Psoas muscle (tissue), 8 donors: ENCODE measurements around the gene IDH3B. TPM values are rescaled to one million over a fixed set of nuclear protein-coding genes. Genes with fewer than 3 reads are reported as not detected.
"Not testable (repeated sequence)": the region's sequence is repeated elsewhere in the genome, so short reads cannot be mapped to it uniquely, and the experiment has no call there.

Source experiments
- ATAC-seq, 4 donors: fragments of 200-7000 bp; cut with Tn5 transposase; one replicate each; pipeline ENCODE4 v1.9.1; 2020; ENCODE audit warnings: moderate library complexity in 3 of 4, mild to moderate bottlenecking in 2 of 4
- DNase-seq, 2 donors: peaks; one replicate each; pipeline ENCODE4 v3.0.0-alpha.2; 2020
- H3K27ac ChIP-seq: fragments of 200-600 bp; one replicate; pipeline ENCODE4 v1.8.0; 2022
- H3K27me3 ChIP-seq, 3 donors: fragments of 200-600 bp in 1 of 3; one replicate each; pipeline versions ENCODE4 v1.6.1 to v1.8.0; 2013 to 2022; ENCODE audit warnings: low read length in 2 of 3, mild to moderate bottlenecking in 2 of 3, moderate library complexity in 1 of 3; ENCODE audit not compliant: insufficient read depth in 3 of 3
- H3K36me3 ChIP-seq, 2 donors: fragments of 200-600 bp in 1 of 2; one replicate each; pipeline versions ENCODE4 v1.6.1 to v1.8.0; 2013 to 2022; ENCODE audit warnings: low read depth in 1 of 2, mild to moderate bottlenecking in 1 of 2, moderate library complexity in 1 of 2; ENCODE audit not compliant: insufficient read depth in 1 of 2
- H3K4me1 ChIP-seq: fragments of 200-600 bp; one replicate; pipeline ENCODE4 v1.8.0; 2022
- H3K4me3 ChIP-seq: fragments of 200-600 bp; one replicate; pipeline ENCODE4 v1.8.0; 2022; ENCODE audit warnings: mild to moderate bottlenecking
- H3K9me3 ChIP-seq: fragments of 200-600 bp; one replicate; pipeline ENCODE4 v1.8.0; 2022
- WGBS, 3 donors: extraction: QIAGEN DNeasy Blood & Tissue Kit; methylation state at CpG; one replicate each; pipeline versions ENCODE4 v1.1.6 to v1.1.7; 2013; 5-methylcytosine and 5-hydroxymethylcytosine counted together
- intact Hi-C, 2 donors: fragments of 100-400 bp; cut with DNase I; formaldehyde crosslinking; loops; one replicate each; pipeline versions ENCODE4 v1.11.0 to v1.14.2; 2022
- polyA plus RNA-seq, 3 donors: library from polyadenylated mRNA; stranded (reverse); fragments of 200-250 nt; gene quantifications; one replicate each; pipeline ENCODE4 v1.2.3, GENCODE V29; 2013
- total RNA-seq, 4 donors: library from RNA; stranded (reverse); fragmentation: NEBNext Ultra II Directional in 2 of 4; extraction: Animal tissue kit (Norgen Biotek cat#: 25700) in 2 of 4; gene quantifications; one replicate each; pipeline versions ENCODE4 v1.2.1 to v1.2.4, GENCODE V29; 2021 to 2023
- TF ChIP-seq, protein P1 (sequence below): fragments of 200-600 bp; IDR thresholded peaks from one replicate; pipeline ENCODE4 v1.8.0; 2022; ENCODE audit warnings: antibody characterized with exemption
- donor health status: healthy with polysubstance abuse.
- donor health status: DM: no; HTN: no; CAD: no; lungs with moderate emphysema.
- donor health status: Bipolar disorder and iron deficiency.
- donor health status: healthy.
- donor health status: DM: yes; HTN: yes; CAD: no.
- donor health status: DM: no; HTN: no; CAD: no.
- donor health status: DM: no; HTN: no; CAD: no.
- donor health status: DM: yes; HTN: yes; CAD: no.

IDH3B gene
- total and polyA plus RNA-seq, 7 donors, result 58.8 to 262 (median 133) TPM

DNA sequence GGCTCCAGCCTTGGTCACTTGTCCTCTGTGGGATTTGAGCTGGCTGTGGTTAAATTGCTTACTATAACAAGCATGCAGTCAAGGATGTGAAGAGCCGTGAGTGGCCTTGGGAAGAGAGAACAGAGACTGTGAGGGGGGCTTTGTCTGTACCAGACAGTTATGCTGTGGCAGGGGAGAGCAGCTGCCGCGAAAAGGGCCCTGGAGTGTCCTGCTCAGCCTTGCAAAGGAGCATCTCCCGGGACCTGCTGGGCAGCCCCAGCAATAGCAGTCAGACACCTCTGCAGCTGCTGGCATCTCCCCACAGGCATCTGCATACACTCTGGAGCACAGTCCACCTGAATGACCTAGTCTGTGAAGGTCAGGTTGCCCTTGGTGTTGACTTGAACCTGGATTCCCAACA is 34.9 kb upstream of the IDH3B start:
- DNase-seq (no peak), ATAC-seq (no peak)
- TF ChIP-seq, protein P1, sequence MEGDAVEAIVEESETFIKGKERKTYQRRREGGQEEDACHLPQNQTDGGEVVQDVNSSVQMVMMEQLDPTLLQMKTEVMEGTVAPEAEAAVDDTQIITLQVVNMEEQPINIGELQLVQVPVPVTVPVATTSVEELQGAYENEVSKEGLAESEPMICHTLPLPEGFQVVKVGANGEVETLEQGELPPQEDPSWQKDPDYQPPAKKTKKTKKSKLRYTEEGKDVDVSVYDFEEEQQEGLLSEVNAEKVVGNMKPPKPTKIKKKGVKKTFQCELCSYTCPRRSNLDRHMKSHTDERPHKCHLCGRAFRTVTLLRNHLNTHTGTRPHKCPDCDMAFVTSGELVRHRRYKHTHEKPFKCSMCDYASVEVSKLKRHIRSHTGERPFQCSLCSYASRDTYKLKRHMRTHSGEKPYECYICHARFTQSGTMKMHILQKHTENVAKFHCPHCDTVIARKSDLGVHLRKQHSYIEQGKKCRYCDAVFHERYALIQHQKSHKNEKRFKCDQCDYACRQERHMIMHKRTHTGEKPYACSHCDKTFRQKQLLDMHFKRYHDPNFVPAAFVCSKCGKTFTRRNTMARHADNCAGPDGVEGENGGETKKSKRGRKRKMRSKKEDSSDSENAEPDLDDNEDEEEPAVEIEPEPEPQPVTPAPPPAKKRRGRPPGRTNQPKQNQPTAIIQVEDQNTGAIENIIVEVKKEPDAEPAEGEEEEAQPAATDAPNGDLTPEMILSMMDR, result no peak
- 52 to 57% (median 54%) methylated on average over 4 of the region's 4 CpGs for WGBS, 3 donors
- Histone ChIP-seq H3K4me3 (no peak overlapping the region), H3K4me1 (no peaks in the 10 kb centered on the region), H3K27ac (no peak overlapping the region), H3K9me3 (no peaks in the 10 kb centered on the region), H3K27me3 (peaks cover 0 to 41% (median 14%) of the 10 kb centered on the region in 3 donors), H3K36me3 (no peaks in the 10 kb centered on the region)
- intact Hi-C loops, result loop anchor here in 1 of 2 donors (10.0 kb wide), 1 partner anchor 156 kb away; no protein-coding TSS in a partner anchor

DNA sequence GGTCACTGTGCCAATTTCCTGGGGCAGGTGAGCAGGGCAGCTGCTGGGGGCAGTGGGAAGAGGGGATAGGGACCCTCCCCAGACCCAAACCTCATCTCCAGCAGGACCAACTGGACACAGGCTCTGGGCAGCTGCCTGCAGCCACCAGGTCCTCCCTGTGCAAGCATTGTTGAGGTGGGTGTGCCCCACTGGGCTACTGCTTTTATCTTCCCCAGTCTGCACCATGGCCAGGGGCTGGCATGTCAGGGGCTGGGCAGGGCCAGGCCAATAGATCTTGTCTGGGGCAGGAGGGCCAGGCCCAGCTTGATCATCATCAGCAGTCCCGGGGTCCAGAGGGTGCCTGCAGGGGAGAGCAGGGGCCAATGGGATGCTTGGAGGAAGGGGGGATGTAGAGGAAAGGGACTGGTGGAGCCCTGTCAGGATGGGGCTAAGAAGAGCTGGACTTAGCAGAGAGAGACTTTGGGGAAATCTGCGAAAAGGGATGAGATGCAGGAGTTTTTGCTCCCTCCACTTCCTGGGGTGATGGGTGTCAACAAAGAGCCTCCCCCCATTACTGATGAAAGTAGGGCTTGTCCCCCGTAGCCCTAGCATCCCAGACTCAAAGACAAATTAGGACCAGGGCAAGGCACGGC is 34.3 kb upstream of the IDH3B start:
- H3K36me3 ChIP-seq, result no peaks in the 10 kb centered on the region
- intact Hi-C loops, result loop anchor here in 1 of 2 donors (10.0 kb wide), 1 partner anchor 156 kb away; no protein-coding TSS in a partner anchor
- DNase-seq (no peak), ATAC-seq (no peak)
- no peak overlapping the region for H3K4me3 ChIP-seq
- peaks cover 0 to 47% (median 18%) of the 10 kb centered on the region in 3 donors for H3K27me3 ChIP-seq
- TF ChIP-seq, protein P1, result no peak
- 64 to 87% (median 79%) methylated on average over 4 of the region's 4 CpGs for WGBS, 3 donors
- no peak overlapping the region for H3K27ac ChIP-seq
- no peaks in the 10 kb centered on the region for H3K4me1 ChIP-seq
- no peaks in the 10 kb centered on the region for H3K9me3 ChIP-seq

DNA sequence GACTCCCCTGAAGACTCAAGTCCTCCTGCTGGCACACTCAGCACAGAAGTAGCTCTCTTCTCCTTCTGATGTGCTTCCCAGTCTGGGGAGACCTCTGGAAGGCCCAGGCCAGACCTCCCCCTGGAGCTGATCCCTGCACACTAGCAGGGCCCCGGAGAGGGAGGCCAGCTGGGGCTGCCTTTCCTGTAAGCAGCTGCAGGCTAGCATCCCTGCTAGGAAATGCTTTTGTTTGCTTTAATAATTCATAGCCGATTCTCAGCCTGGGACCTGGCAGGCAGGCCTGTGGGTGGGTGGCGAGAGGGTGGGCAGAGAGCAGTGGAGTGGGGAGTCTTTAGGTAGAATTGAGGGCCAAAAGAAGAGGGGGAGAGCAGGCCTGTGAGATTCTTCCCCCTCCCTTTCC is 33.8 kb upstream of the IDH3B start:
- no peak overlapping the region for H3K27ac ChIP-seq
- no peaks in the 10 kb centered on the region for H3K9me3 ChIP-seq
- H3K4me3 ChIP-seq, result no peak overlapping the region
- H3K27me3 ChIP-seq, result peaks cover 0 to 48% (median 18%) of the 10 kb centered on the region in 3 donors
- intact Hi-C loops, result loop anchor here in 1 of 2 donors (10.0 kb wide), 1 partner anchor 157 kb away; no protein-coding TSS in a partner anchor
- no peak for DNase-seq
- WGBS, 3 donors, result 44 to 53% (median 50%) methylated on average over 3 of the region's 3 CpGs
- H3K4me1 ChIP-seq, result no peaks in the 10 kb centered on the region
- H3K36me3 ChIP-seq, result no peaks in the 10 kb centered on the region
- no peak for ATAC-seq
- TF ChIP-seq, protein P1, result no peak

DNA sequence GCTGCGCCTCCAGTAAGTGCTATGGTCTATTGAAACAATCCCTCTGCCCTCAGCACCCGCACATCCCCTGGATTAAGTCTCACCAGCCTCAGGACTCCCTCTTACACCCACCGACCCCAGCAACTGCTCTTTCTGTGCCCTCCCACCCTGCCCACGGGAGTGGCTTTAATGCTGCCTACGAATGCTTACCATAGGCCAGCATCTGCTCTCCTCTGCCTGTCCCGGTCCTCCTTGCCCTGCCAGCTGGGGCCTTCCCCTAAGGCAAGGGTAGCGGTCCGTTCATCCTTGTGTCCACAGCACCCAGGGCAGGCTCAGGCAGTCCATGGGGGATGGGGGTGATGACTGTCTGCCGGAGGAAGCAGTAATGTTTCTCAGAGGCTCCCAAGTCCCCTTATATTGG is 32.6 kb upstream of the IDH3B start:
- no peaks in the 10 kb centered on the region for H3K4me1 ChIP-seq
- no peak overlapping the region for H3K4me3 ChIP-seq
- intact Hi-C loops, result loop anchor here in 1 of 2 donors (10.0 kb wide), 1 partner anchor 158 kb away; no protein-coding TSS in a partner anchor
- DNase-seq (no peak), ATAC-seq (no peak)
- H3K36me3 ChIP-seq, result no peaks in the 10 kb centered on the region
- WGBS, 3 donors, result 89 to 94% (median 91%) methylated on average over 9 of the region's 9 CpGs
- H3K27me3 ChIP-seq, result peaks cover 0 to 55% (median 18%) of the 10 kb centered on the region in 3 donors
- H3K9me3 ChIP-seq, result no peaks in the 10 kb centered on the region
- H3K27ac ChIP-seq, result no peak overlapping the region
- TF ChIP-seq, protein P1, result no peak

DNA sequence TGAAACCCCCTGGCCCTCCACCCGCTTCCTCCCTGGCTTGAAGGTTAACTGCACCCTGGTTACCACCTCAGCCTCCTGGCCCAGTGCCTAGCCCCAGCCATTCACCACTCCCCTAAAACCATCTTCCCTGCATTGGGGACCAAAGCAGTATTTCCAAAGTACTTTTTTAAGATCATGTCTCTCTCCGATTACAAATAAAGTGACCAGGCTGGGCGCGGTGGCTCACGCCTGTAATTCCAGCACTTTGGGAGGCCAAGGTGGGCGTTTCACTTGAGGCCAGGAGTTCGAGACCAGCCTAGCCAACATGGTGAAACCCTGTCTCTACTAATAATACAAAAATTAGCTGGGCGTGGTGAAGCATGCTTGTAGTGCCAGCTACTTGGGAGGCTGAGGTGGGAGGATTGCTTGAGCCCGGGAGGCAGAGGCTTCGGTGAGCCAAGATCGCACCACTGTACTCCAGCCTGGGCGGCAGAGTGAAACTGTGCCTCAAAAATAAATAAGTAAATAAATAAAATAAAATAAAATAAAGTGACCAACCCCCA is 32.0 kb upstream of the IDH3B start:
- H3K27me3 ChIP-seq, result peaks cover 0 to 53% (median 18%) of the 10 kb centered on the region in 3 donors
- not testable (repeated sequence) for H3K36me3 ChIP-seq, H3K4me3 ChIP-seq, H3K27ac ChIP-seq, DNase-seq, H3K4me1 ChIP-seq, ATAC-seq, H3K9me3 ChIP-seq
- 95 to 98% (median 96%) methylated on average over 12 of the region's 12 CpGs for WGBS, 3 donors
- intact Hi-C loops, result loop anchor here in 1 of 2 donors (10.0 kb wide), 1 partner anchor 159 kb away; no protein-coding TSS in a partner anchor
